Naive thymus-derived CD8-positive, alpha-beta T cell (primary cell): ENCODE data around the gene SLC5A3. TPM values are rescaled to one million over a fixed set of nuclear protein-coding genes. Genes with fewer than 3 reads are reported as not detected.

Source experiments
- ATAC-seq, 2 donors: fragments of 150-1000 bp; cut with Tn5 transposase in 1 of 2; sonication (Bioruptor Pico), chemical (Tn5 transposase) in 1 of 2; 1 replicate in 1 of 2; 2 replicates in 1 of 2; pipeline ENCODE4 v1.10.0; 2021; ENCODE audit warnings: mild to moderate bottlenecking in 2 of 2, moderate library complexity in 2 of 2
- POLR2A ChIA-PET: fragments of 350-600 bp; sonication (Branson Sonifier 250); formaldehyde crosslinking; loops from one replicate; lab custom pipeline; 2021; ENCODE audit warnings: antibody characterized with exemption; lab: Charles Lee
- DNase-seq, 10 donors: peaks; one replicate each; pipeline versions ENCODE4 v3.0.0 to v3.0.0-alpha.2; 2020 to 2022
- H3K27ac Mint-ChIP-seq, 10 donors: one replicate each; pipeline ENCODE4 v1.8.0; 2020 to 2022; ENCODE audit warnings: mild to moderate bottlenecking in 10 of 10, mixed read lengths in 10 of 10, moderate library complexity in 4 of 10, inconsistent platforms in 1 of 10
- H3K27me3 Mint-ChIP-seq, 5 donors: one replicate each; pipeline ENCODE4 v1.8.0; 2021 to 2022; ENCODE audit warnings: mixed read lengths in 5 of 5
- H3K36me3 Mint-ChIP-seq, 3 donors: one replicate each; pipeline ENCODE4 v1.8.0; 2020 to 2022; ENCODE audit warnings: mixed read lengths in 3 of 3, mild to moderate bottlenecking in 2 of 3, inconsistent platforms in 1 of 3
- H3K4me1 Mint-ChIP-seq, 4 donors: one replicate each; pipeline ENCODE4 v1.8.0; 2021 to 2022; ENCODE audit warnings: mixed read lengths in 4 of 4
- H3K4me3 Mint-ChIP-seq, 10 donors: one replicate each; pipeline ENCODE4 v1.8.0; 2020 to 2022; ENCODE audit warnings: mild to moderate bottlenecking in 10 of 10, mixed read lengths in 10 of 10, moderate library complexity in 6 of 10, inconsistent platforms in 1 of 10
- H3K9me3 Mint-ChIP-seq, 9 donors: one replicate each; pipeline ENCODE4 v1.8.0; 2020 to 2022; ENCODE audit warnings: mixed read lengths in 9 of 9, mild to moderate bottlenecking in 3 of 9, inconsistent platforms in 1 of 9, moderate library complexity in 1 of 9
- polyA plus RNA-seq, 3 donors: library from polyadenylated mRNA; unstranded; fragments of 300-500 nt; fragmentation: Illumina TruSeq; gene quantifications; one replicate each; pipeline ENCODE4 v1.2.3, GENCODE V29; 2021
- total RNA-seq, 8 experiments: library from RNA in 2 of 8; stranded (reverse) in 2 of 8; gene quantifications; one replicate each; pipeline ENCODE4 v1.2.3 and lab custom pipeline; 2021 to 2026

SLC5A3 gene
- total and polyA plus RNA-seq, 5 experiments from 2014 or later: 1.7 to 32.7 (median 2.1) TPM

DNA sequence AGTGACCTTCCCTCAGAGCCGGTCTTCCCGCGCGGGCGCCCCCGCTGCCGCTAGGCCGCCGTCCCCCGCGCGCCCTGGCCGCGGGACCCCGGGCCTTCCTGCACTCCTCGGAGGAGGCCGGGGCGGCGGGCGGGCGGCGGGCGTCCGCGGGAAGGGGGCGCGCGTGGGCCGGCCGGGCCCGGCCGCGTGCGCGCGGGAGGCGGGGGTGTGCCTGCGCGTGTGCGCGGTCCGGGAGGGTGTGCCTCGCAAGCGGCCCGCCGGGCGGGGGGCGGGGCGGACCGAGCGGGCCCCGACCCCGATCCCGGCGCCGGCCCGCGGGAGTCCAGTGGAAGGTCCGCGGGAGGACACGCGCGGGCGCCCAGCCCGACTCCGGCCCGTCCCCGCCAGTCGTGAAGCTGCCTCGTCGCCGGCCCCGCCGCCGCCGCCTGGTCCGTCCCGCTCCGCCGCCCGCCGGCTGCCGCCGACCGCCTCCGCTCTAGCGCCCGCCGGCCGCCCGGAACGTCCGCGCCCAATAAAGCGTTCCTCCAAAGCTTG is 438 bp downstream of the SLC5A3 start:
- H3K4me1 Mint-ChIP-seq: peaks cover 41 to 59% (median 49%) of the 10 kb centered on the region in 4 donors
- DNase-seq (peak in 5 of 10 donors; percentile 2 to 56 (median 51)), ATAC-seq (peak; percentile 53 to 62)
- peaks cover 0 to 5% (median 0%) of the 10 kb centered on the region in 3 donors for H3K36me3 Mint-ChIP-seq
- no peaks in the 10 kb centered on the region for H3K27me3 Mint-ChIP-seq
- POLR2A ChIA-PET: interaction anchor here (0.5 to 6.2 kb wide), 20 partner anchors 10 to 150 kb away, joined by 3 to 71 read pairs (median 5); no protein-coding TSS in a partner anchor
- H3K9me3 Mint-ChIP-seq: no peaks in the 10 kb centered on the region
- H3K4me3 Mint-ChIP-seq: peak overlapping the region; percentile 92 to 98 (median 96)
- H3K27ac Mint-ChIP-seq: peak overlapping the region; percentile 88 to 95 (median 92)

DNA sequence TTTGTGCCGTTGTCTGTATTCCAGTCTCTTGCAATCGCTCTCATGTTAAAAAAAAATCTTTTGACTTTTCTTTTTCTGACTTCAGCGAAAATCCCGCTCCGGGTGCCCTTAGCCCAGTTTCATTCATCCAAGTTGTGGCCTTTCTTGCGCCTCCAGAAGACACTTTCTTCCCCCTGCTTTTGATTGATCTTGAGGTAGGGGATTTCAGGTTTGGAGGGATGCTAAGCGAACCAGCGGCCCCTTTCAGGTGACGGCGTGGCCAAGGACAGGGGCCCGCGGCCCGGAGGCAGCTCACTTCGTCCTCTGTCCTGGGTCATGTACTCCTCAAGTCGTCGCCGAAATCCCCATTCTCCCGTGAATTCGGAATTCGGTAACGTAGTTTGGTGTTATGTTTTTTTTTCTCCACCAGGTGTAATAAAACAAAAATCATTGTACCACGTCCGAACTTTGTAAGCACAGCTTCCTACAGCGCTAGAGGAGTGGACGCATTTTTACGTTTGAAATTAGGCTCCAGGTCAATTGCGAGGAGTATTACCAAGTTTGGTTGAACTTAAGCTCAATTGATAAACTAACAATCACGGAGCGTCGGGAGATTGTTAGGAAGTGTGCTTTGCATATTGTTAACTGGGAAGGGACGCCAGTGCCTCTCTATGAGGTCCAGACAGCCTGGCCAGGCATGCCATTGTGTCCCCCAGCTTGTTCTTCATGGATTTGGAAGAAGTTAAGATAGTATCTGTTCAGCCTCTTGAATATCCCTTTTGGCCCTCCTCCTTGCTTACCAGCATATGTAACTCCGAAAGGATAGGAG is 1.1 kb downstream of the SLC5A3 start:
- peaks cover 0 to 5% (median 0%) of the 10 kb centered on the region in 3 donors for H3K36me3 Mint-ChIP-seq
- POLR2A ChIA-PET: interaction anchor here (0.5 to 6.2 kb wide), 16 partner anchors 11 to 150 kb away, joined by 3 to 71 read pairs (median 6); no protein-coding TSS in a partner anchor
- H3K27me3 Mint-ChIP-seq: no peaks in the 10 kb centered on the region
- peaks cover 43 to 66% (median 55%) of the 10 kb centered on the region in 4 donors for H3K4me1 Mint-ChIP-seq
- H3K9me3 Mint-ChIP-seq: no peaks in the 10 kb centered on the region
- DNase-seq: peak in 6 of 10 donors; percentile 1 to 30 (median 17)
- peak overlapping the region; percentile 88 to 95 (median 92) for H3K27ac Mint-ChIP-seq
- peak overlapping the region; percentile 92 to 98 (median 96) for H3K4me3 Mint-ChIP-seq
- peak in 1 of 2 donors; percentile 0 for ATAC-seq

DNA sequence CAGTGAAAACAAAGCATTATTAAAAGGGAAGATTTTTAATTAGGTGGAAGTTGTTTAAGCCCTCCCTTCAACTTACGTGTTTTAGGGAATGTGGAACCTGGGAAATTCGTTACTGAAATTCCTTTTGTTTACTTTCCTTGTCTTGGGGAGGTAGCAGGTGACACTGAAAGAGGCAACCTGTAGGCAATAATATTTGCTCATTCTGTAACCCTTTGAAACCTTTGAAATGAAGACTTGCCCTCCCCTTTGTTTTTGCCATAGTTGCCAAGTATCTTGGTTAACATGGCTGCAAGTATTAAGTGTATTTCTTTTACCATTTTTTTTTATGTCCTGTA is 1.7 kb downstream of the SLC5A3 start:
- Mint-ChIP-seq H3K4me1 (peaks cover 49 to 71% (median 61%) of the 10 kb centered on the region in 4 donors), H3K9me3 (no peaks in the 10 kb centered on the region), H3K36me3 (peaks cover 0 to 5% (median 3%) of the 10 kb centered on the region in 3 donors), H3K4me3 (peak overlapping the region; percentile 92 to 98 (median 96)), H3K27ac (peak overlapping the region; percentile 88 to 95 (median 92)), H3K27me3 (no peaks in the 10 kb centered on the region)
- POLR2A ChIA-PET: interaction anchor here (0.8 to 6.2 kb wide), 8 partner anchors 15 to 151 kb away, joined by 3 to 71 read pairs (median 13); no protein-coding TSS in a partner anchor
- ATAC-seq (no peak), DNase-seq (no peak)

DNA sequence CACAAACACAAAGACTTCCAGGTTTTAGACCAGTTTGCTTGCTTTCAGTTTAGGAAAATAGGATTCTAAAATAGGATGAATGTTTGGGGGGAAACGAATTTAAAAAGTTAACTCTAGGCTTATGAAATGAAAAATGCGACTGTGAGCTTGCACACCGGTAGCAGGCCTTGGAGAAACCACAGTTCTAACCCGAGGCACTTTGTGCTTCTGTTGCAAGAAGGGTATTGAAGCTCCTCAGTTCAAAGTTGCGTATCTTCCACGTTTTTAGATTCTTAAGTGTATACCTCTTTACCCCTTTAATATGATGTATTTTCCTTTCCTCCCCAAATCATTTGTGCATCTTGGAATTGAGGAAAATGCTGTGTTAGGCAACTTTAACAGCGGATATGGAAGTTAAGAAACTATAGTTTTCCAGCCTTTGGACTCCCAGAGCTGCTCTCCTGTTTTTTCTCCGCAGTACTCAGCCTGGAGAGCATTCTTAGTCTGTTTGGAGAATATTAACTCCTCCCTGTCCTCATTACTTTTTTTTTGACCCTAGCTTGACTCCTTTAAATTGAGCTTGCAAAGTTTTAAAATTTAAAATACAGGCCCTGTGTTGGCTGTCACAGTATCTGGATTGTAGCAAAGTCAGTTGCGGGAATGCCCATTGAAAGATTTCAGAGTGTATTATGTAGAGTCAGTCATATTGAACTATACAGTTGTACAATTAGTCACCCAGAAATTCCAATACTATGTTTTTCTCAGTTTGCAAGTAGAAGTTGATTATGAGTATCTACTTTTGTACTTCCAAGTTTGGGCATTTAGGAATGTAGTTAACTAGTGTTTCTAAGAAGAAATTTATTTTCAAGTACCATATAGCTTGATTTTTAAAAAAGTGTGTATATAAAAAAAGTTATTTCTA is 2.6 kb downstream of the SLC5A3 start:
- POLR2A ChIA-PET: interaction anchor here (0.8 to 6.2 kb wide), 6 partner anchors 14 to 152 kb away, joined by 3 to 71 read pairs (median 5); no protein-coding TSS in a partner anchor
- no peaks in the 10 kb centered on the region for H3K9me3 Mint-ChIP-seq
- no peaks in the 10 kb centered on the region for H3K27me3 Mint-ChIP-seq
- peaks cover 58 to 81% (median 70%) of the 10 kb centered on the region in 4 donors for H3K4me1 Mint-ChIP-seq
- peak overlapping the region; percentile 92 to 98 (median 96) for H3K4me3 Mint-ChIP-seq
- H3K27ac Mint-ChIP-seq: peak overlapping the region; percentile 7 to 95 (median 86)
- DNase-seq (peak in 2 of 10 donors; percentile 19 to 26), ATAC-seq (no peak)
- H3K36me3 Mint-ChIP-seq: peaks cover 0 to 12% (median 5%) of the 10 kb centered on the region in 3 donors

DNA sequence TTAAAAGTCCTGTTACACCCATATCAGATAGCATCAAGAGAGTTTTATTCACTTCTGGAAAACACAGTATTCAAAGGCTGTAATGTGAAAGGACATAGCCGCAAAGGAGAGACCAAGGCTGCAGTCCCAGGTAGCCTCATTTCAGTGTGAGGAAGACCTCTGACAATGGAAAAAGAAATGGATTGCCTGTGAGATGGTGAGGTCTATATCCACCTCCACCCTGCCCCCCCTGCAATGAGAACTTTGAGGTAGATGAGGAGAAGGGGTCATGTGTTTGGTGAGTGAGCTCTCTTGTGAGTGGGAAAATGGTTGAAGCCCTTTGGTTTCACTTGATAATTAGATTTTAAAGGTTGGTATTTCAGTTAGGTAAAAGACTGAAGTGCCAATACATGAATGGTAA is 3.5 kb downstream of the SLC5A3 start:
- Mint-ChIP-seq H3K36me3 (peaks cover 0 to 16% (median 5%) of the 10 kb centered on the region in 3 donors), H3K4me1 (peaks cover 61 to 86% (median 78%) of the 10 kb centered on the region in 4 donors), H3K27me3 (no peaks in the 10 kb centered on the region), H3K4me3 (peak overlapping the region in 9 of 10 donors; percentile 64 to 96 (median 94)), H3K27ac (peak overlapping the region in 8 of 10 donors; percentile 9 to 93 (median 66)), H3K9me3 (no peaks in the 10 kb centered on the region)
- ATAC-seq: no peak
- DNase-seq: no peak
- POLR2A ChIA-PET: interaction anchor here (6.2 kb wide), 1 partner anchor 128 kb away, joined by 71 read pairs; no protein-coding TSS in a partner anchor

DNA sequence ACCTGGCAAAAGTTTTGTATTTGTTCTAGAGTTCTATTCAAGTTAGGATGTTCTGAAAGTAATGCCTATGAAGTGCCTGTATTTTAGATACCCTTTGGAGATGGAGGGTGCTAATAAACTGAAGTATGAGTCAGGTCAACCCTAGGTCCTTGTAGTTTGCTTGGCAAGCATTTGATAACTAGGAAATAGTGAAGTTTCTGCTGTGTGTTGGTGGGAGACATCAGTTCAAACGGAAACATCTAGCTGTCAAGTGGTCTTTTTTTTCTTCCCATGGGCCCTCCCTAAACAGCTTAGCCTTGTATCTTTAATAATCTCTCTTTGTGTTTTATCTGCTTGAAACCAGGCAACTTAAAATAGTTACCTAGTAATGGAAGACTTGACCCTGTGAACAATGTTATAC is 4.5 kb downstream of the SLC5A3 start:
- Mint-ChIP-seq H3K36me3 (peaks cover 5 to 27% (median 5%) of the 10 kb centered on the region in 3 donors), H3K4me3 (peak overlapping the region; percentile 36 to 94 (median 68)), H3K4me1 (peaks cover 63 to 87% (median 82%) of the 10 kb centered on the region in 4 donors), H3K27ac (peak overlapping the region in 8 of 10 donors; percentile 9 to 89 (median 28)), H3K9me3 (no peaks in the 10 kb centered on the region), H3K27me3 (no peaks in the 10 kb centered on the region)
- DNase-seq (no peak), ATAC-seq (no peak)
- POLR2A ChIA-PET: interaction anchor here (0.7 to 6.2 kb wide), 2 partner anchors 121 to 129 kb away, joined by 3 to 71 read pairs; no protein-coding TSS in a partner anchor

DNA sequence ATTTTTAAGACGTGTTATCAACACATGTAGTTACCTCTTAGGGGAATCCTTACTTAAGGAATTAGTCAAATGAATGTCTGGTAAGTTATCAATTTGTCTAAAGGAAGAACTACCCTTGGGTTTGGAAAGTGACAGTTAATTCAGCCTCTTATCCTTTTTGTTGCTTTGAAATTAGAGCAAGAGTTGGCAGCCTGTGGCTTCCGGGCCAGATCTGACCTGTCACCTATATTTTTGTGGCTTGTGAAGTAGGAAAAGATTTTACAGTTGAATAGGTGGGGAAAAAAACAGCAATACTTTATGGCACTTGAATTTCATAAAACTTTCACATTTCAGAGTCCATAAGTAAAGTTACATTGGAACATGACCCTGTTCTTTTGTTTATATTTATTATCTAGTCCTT is 5.5 kb downstream of the SLC5A3 start:
- H3K27me3 Mint-ChIP-seq: no peaks in the 10 kb centered on the region
- peak overlapping the region; percentile 31 to 94 (median 68) for H3K4me3 Mint-ChIP-seq
- DNase-seq (peak in 5 of 10 donors; percentile 6 to 40 (median 26)), ATAC-seq (peak; percentile 20 to 51)
- H3K9me3 Mint-ChIP-seq: no peaks in the 10 kb centered on the region
- H3K36me3 Mint-ChIP-seq: peaks cover 11 to 34% (median 12%) of the 10 kb centered on the region in 3 donors
- H3K4me1 Mint-ChIP-seq: peaks cover 70 to 98% (median 92%) of the 10 kb centered on the region in 4 donors
- POLR2A ChIA-PET: interaction anchor here (1.3 kb wide), 1 partner anchor 35 kb away, joined by 3 read pairs; no protein-coding TSS in a partner anchor
- peak overlapping the region in 7 of 10 donors; percentile 9 to 89 (median 19) for H3K27ac Mint-ChIP-seq

DNA sequence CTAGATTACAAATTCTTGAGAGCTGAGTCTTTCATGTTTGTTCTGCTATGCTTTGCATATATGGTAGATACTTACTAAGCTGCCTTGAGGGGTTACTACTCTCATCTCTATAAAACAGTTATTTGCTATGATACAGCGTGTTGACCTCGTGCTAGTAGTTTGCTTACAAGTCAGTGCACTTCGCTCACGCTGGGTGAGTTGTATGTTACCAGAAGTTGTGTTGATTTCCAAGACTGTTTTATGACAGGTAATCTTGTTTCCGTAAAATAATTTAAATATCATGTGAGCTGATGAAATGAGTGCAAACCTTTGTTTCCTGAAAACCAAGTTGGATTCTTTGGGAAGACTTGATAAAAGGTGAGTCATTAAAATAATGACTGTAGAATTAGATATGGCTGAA is 7.3 kb downstream of the SLC5A3 start:
- Mint-ChIP-seq H3K4me3 (peak overlapping the region in 8 of 10 donors; percentile 10 to 94 (median 62)), H3K9me3 (no peaks in the 10 kb centered on the region), H3K36me3 (peaks cover 6 to 39% (median 18%) of the 10 kb centered on the region in 3 donors), H3K27ac (peak overlapping the region in 1 of 10 donors; percentile 83), H3K27me3 (no peaks in the 10 kb centered on the region), H3K4me1 (peaks cover 60 to 96% (median 91%) of the 10 kb centered on the region in 4 donors)
- no peak for DNase-seq
- POLR2A ChIA-PET: interaction anchor here (1.0 kb wide), 1 partner anchor 9 kb away, joined by 3 read pairs; no protein-coding TSS in a partner anchor
- ATAC-seq: no peak

DNA sequence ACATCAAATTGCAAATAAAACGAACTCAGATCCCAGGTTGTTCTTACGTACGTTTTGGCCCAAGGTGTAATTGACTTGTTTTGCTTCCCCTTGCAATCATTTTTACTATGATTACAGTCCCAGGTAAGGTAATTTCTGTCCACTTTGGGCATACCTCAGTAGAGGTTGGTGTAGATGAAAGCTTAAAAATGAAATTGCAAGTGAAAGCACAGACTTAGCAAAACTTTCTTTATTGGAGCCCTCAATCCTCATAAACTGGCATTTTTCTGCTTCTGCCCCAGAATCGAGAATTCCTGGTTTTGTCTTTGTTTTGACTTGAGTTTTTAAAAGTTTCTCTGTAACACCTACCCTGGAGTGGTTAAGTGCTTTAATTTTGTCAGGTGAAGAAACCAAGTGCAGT is 9.4 kb downstream of the SLC5A3 start:
- ATAC-seq (no peak), DNase-seq (no peak)
- POLR2A ChIA-PET: no interaction called here
- H3K9me3 Mint-ChIP-seq: no peaks in the 10 kb centered on the region
- peaks cover 45 to 76% (median 72%) of the 10 kb centered on the region in 4 donors for H3K4me1 Mint-ChIP-seq
- H3K36me3 Mint-ChIP-seq: peaks cover 6 to 39% (median 18%) of the 10 kb centered on the region in 3 donors
- H3K4me3 Mint-ChIP-seq: peak overlapping the region in 3 of 10 donors; percentile 19 to 39 (median 24)
- H3K27ac Mint-ChIP-seq: peak overlapping the region in 3 of 10 donors; percentile 33 to 78 (median 51)
- H3K27me3 Mint-ChIP-seq: no peaks in the 10 kb centered on the region

DNA sequence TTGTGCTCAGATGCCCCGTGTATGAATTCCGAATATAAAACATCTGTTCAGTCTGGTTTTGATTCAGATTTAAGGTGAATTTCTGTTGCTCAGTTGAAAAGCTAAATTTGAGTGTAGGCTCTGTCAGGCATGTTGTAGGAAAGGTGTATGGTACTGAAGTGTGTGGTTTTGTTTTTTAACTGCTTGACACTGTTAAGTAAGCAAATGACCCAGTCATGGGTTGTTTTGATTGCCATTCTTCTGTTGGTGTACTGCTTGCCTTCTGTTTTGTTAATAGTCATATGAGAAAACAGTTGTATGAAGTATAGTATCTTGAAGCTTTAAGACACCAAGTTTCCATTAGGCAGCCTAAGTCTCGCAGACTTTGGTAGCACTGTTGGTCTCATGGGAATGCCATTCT is 10.0 kb downstream of the SLC5A3 start:
- H3K27me3 Mint-ChIP-seq: no peaks in the 10 kb centered on the region
- H3K9me3 Mint-ChIP-seq: no peaks in the 10 kb centered on the region
- peak overlapping the region in 3 of 10 donors; percentile 6 to 38 (median 9) for H3K27ac Mint-ChIP-seq
- H3K36me3 Mint-ChIP-seq: peaks cover 6 to 39% (median 18%) of the 10 kb centered on the region in 3 donors
- POLR2A ChIA-PET: no interaction called here
- H3K4me3 Mint-ChIP-seq: peak overlapping the region in 8 of 10 donors; percentile 2 to 49 (median 15)
- no peak for DNase-seq
- H3K4me1 Mint-ChIP-seq: peaks cover 41 to 70% (median 66%) of the 10 kb centered on the region in 4 donors
- ATAC-seq: no peak

DNA sequence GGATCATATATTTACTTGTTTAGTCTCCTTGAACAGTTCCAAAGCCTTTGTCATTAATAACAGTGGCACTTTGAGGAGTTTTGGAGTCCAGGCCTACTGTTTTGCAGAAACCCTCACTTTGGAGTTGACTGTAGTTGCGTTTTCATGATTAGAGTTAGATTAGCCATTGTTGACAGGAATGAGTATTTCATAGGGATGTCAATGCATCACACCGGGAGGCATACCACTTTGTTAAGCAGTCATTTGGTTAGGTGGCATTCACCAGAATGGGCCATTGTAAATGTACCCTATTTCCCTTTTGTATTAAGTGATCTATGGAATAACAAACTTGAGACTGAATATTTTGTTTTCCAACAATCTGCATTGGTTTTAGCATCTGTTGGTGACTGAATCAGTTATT is 11.8 kb downstream of the SLC5A3 start:
- DNase-seq (no peak), ATAC-seq (no peak)
- peaks cover 37 to 59% (median 57%) of the 10 kb centered on the region in 4 donors for H3K4me1 Mint-ChIP-seq
- POLR2A ChIA-PET: no interaction called here
- H3K4me3 Mint-ChIP-seq: peak overlapping the region in 3 of 10 donors; percentile 0 to 38 (median 23)
- H3K27ac Mint-ChIP-seq: peak overlapping the region in 1 of 10 donors; percentile 33
- H3K27me3 Mint-ChIP-seq: no peaks in the 10 kb centered on the region
- H3K9me3 Mint-ChIP-seq: no peaks in the 10 kb centered on the region
- peaks cover 6 to 40% (median 18%) of the 10 kb centered on the region in 3 donors for H3K36me3 Mint-ChIP-seq
